SKM-1 treated with dmso at 0.1 percent for 144 hours (cell line): Measurements from ENCODE around the gene GALNT2.

ENCODE experiments used
- DNase-seq: peaks from one replicate; lab custom pipeline; 2025; ENCODE audit not compliant: unreplicated experiment; lab: John Stamatoyannopoulos, UW

GALNT2 gene

GRCh38 chr1:230066466-230067404 lies at the start of gene GALNT2:
Gene GALNT2 (plus strand): TSS chr1:230067238. CDS start chr1:230067281, 43 bp downstream.
- peak; percentile 96 for DNase-seq

DNA sequence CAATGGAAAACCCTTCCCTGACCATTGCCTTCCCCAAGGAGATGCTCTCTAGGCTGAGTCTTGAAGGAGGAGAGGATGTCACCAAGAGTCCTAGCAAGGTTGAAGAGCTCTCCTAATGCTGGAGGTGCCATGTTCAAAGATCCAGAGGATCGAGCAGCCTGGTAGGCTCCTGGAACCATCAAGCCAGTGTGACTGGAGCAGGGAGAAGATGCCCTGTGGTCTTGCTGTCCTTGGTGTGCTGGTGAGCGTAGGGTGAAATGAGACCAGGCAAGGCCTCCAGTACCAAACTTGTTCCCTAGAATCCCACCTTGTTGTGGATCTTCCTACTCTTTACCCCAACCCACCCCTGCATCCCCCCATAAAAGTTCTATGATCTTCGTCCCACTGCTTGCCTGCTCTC lies 46.6 kb upstream of the GALNT2 start:
- DNase-seq = no peak

- no peak for DNase-seq
Observed at GRCh38 chr1:230022666-230023380, 44.2 kb upstream of the GALNT2 start.

DNA sequence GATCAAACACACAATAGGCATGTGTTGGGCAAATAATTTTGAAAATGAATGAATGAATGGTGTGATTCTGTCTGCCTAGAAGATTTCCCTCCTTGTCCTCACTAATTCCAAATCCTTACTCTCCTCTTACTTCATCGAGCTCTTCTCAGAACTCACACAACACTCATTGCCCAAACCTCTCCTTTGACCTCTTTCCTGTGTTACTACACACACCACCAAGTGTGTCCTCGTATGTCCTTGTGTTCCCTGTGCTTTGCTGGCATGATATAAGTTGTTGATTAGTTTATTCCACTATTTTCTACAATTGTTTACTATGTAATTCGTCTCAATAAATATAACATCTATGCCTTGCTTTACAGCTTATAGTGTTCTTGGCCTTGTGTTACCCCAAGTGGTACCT lies 41.4 kb upstream of the GALNT2 start:
- DNase-seq = no peak

- DNase-seq = no peak
Observed at GRCh38 chr1:230026139-230026538, 40.9 kb upstream of the GALNT2 start.

GRCh38 chr1:230026572-230026971 lies 40.5 kb upstream of the GALNT2 start:
- no peak for DNase-seq

GRCh38 chr1:230028602-230029223 lies 38.3 kb upstream of the GALNT2 start:
- no peak for DNase-seq

DNA sequence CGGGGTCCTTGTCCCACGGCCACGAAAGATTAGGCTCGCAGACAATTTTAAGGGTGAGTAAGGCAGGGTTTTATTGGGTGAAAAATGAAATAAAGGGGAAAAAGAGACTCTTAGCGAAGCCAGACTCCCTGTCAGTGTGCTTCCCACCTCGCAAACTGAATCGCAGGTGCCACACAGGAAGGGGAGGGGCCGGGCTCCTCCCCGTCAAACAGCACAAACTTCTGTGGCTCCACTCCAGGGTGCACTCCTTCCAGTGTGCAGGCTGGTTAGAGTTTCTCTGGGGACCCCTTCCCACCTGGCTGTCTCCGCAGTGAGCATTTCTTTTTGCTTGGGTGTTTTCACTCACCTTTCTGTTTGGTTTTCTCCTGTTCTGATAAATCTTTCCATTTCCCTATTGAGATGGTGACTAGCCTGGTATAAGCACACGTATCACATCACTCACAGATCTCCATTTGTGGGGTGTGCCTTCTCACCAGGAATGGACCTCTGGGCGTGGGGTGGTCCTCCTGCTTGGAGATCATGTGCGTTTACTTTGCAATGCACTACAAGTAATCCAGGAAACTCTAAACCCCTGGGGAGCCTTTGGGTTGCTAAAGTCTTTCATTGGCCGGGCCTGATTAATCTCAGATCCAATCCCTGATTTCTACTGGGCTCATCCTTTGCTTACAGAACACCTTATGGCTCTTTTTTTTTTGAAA lies 37.6 kb upstream of the GALNT2 start:
- DNase-seq = no peak

DNA sequence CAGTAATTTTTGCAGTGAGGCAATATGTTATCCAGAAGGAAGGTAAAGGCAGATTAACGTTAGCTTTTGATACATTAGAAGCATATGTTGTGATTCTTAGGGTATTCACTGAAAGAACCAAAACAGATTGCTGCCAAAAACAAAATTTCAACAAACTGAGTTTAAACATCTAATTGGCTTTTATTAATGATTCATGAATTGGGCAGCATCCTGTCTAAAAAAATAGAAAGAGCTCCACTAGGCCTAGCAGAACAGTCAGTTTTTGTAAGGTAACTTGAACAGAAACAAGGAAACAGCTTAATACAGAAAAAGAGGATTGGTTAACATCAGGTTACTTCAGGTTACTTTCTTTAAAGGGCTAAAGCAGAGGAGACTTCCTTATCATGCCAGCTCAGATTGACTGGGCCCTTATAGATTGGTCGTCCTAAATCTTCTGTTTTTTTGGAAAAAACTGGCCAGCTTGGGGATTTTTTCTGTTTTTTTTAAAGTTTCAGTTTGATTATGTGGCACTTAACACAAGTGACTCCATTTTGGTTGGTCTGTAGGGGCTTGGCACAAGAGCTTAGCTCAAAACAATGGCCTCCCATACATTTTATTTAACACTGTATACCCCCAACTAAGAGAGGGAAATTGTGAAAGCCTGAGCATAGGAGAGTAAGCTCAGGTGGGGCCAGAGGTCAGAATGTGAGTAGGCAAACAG lies 36.8 kb upstream of the GALNT2 start:
- DNase-seq = no peak

DNA sequence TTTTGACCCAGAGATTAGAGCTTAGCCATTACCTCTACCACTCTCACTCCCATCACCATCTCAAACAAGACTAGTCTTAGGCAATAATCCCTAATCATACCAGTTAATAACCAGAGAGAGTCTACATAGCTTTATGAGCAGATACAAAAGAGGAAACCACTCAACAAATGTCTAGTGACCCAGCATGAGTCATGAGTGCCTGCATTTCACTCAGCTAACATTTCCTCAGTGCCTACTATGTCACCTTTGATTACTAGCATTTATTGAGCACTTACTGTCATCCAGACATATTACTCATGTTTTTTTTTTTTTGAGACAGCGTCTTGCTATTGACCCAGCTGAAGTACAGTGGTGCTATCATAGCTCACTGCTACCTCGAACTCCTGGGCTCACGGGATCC lies 35.9 kb upstream of the GALNT2 start:
- DNase-seq = peak; percentile 33

DNA sequence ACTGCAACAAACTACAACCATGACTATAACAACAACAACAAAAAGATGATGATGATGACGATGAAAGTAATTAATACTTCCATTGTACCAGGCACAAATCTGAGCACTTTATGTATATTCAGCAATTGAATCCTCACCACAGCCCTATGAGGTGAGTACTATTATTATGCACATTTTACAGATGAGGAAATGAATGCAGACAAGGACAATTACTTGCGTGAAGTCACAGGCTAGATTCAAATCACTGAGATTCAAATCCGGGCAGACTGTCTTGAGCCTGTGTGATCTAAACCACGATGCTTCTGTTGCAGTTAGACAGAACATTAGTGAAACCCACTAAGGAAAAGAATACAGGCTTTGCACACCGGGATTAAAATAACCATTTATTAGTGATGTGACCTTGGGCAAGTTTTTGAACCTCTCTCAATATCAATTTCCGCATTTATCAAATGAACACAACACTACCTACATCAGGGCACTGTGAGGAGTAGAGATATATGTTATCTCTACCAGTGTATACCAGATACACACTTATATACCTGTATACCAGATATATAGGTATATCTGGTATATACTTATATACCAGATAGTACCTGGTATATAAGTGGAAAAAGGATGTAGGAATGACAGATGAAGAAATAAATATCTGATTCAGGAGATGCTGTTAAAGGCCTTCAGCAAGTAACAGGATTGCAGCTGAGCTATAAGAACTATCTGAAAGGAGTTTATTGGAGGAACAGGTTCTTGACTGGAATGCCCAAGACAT lies 34.3 kb upstream of the GALNT2 start:
- DNase-seq = no peak

GRCh38 chr1:230037261-230037660 lies 29.8 kb upstream of the GALNT2 start:
- no peak for DNase-seq

DNA sequence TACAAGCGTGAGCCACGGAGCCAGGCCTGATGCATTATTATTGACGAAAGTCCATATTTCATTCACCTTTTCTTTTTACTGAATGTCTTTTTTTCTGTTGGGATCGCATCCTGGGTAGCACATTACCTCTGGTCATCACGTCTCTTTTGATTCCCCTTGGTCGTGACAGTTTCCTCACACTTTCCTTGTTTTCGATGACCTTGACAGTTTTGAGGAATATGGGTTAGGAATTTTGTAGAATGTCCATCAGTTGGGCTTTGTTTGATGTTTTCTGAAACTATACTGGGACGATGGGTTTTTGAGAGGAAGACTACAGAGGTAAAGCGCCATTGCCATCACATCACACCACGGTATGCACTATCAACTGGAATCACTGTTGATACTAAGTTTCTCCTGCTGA lies 26.6 kb upstream of the GALNT2 start:
- DNase-seq = no peak

DNA sequence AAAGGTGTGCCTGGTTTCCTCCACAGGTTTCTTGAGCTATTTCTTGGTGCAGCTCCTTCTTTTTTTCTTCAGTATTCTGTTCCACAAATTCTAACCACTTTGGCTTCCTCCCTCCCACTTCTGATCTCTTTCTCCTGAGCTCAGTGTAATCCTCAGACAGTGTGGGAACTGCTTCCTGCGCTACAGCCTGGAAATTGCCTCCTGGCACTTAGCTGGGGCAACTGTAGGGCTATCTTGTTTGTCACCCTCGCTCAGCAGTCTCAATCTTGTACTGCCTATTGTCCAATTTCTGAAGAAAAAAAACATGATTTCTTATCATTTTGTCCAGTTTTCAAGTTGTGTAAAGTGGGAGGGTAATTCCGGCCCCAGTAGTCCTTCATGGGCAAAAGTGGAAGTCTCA lies 24.0 kb upstream of the GALNT2 start:
- DNase-seq = no peak

DNA sequence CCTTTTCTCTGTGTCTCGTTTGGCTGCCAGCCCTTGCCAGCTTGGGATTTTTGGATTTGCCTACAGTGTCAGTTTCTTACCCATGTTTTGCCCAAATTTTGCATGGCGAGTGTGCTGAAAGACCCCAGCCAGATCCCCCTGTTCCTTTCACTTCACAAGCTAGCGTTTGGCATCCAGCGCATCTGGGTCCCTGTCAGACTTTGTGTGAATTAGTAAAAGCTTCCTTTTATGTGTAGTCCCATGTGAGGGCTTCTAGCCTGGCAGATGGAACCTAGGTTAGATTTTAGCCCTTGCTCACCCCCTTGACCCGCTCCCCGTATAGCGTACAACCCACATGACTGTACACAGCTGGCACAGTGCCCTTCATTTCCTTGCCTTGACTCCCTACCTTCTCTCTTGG lies 22.3 kb upstream of the GALNT2 start:
- no peak for DNase-seq

DNA sequence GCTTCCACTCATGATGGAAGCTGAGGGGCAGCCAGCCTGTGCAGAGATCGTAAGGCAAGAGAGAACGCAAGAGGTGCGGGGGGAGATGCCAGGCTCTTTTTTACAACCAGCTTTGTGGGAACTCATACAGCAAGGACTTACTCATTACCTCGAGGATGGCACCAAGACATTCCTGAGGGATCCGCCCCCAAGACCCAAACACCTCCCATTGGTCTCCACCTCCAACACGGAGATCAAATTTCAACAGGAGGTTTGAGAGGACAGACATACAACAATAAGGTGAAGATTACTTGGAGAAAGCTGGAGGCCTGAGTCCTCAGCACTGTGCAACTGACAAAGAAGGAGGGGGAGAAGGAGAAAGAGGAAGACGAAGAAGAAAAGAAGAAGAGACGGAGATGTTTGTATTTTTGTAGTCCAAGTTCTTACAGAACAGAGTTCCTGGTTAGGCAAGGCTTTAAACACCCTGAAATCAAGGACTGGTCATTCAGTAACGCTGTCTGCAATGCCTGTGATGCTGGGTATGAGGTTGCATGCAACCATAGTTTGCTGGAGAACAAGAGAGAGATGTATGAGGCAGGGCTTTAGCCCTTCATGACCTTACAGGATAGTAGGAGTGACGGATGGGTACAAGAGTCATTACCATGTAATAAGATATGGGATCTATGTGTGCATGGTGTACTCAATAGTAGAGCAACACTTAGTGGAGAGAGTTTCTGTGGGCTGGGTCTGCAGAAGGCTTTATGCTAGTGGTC lies 19.7 kb upstream of the GALNT2 start:
- no peak for DNase-seq

DNA sequence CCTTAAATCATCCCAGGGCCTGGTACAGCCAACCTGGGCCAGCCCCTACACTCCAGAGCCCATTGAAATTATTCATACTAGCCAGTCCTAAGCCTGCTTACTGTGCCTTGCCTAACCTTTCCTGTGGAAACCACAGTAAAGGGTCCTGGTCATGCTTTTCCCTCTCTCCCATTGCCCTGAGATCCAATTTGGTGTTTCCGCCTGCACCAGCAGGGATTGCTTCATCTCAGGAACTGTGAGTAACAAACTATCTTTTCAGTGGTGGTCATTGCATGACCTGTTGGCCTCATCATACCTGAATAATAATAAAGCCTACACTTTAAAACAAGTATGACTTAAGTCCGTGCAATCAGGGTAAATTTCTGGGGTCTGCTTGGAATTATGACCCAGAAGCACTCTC lies 18.7 kb upstream of the GALNT2 start:
- DNase-seq = no peak

GRCh38 chr1:230048922-230049321 lies 18.1 kb upstream of the GALNT2 start:
- no peak for DNase-seq

GRCh38 chr1:230049731-230050130 lies 17.3 kb upstream of the GALNT2 start:
- no peak for DNase-seq
